Measurements from ENCODE around the gene TBC1D1. TPM values are rescaled to one million over a fixed set of nuclear protein-coding genes. Genes with fewer than 3 reads are reported as not detected.

Gene TBC1D1
- total RNA-seq, 1 experiment from 2014 or later, result 28.5 TPM

- H3K27me3 ChIP-seq (replicated peaks; ENCODE audit: control insufficient read depth, insufficient read depth, low read length), result no peaks in the 10 kb centered on the region
- no peak for DNase-seq
- BruUV-seq (replicated peaks), result no TSS peak
- no peaks in the 10 kb centered on the region for H3K4me1 ChIP-seq
- Mint-ChIP-seq H3K27me3 (ENCODE audit: insufficient read depth, unreplicated experiment) (no peaks in the 10 kb centered on the region), H3K9me3 (ENCODE audit: unreplicated experiment) (peaks cover 4% of the 10 kb centered on the region), H3K4me3 (ENCODE audit: unreplicated experiment) (no peak overlapping the region), H3K36me3 (ENCODE audit: insufficient read depth, unreplicated experiment) (no peaks in the 10 kb centered on the region), H3K4me1 (ENCODE audit: low read depth, unreplicated experiment) (peaks cover 6% of the 10 kb centered on the region), H3K27ac (ENCODE audit: unreplicated experiment) (no peak overlapping the region)
- TF ChIP-seq CTCF (IDR thresholded peaks at IDR 0.05; ENCODE audit: insufficient read depth in 1 of 2, low read depth in 1 of 2, low read length in 1 of 2, severe bottlenecking in 1 of 2, unreplicated experiment in 1 of 2), result no peak
- H3K4me3 ChIP-seq (ENCODE audit: low read depth, low read length), result no peak overlapping the region
- intact Hi-C loops (cut with micrococcal nuclease; ENCODE audit: unreplicated experiment), result no loop called here
- CTCF ChIA-PET, result interaction anchor here (1.3 kb wide), 1 partner anchor 9 kb away, joined by 6 read pairs; no protein-coding TSS in a partner anchor
- no peaks in the 10 kb centered on the region for H3K9me3 ChIP-seq
- H3K36me3 ChIP-seq (ENCODE audit: control insufficient read depth, insufficient read depth, low read length), result no peaks in the 10 kb centered on the region
- POLR2A ChIA-PET, result no interaction called here
These were observed 279.7 kb downstream of the TBC1D1 start for GRCh38 chr4:38170338-38171169.

GRCh38 chr4:38172078-38172477 is 281.2 kb downstream of the TBC1D1 start:
- Mint-ChIP-seq H3K4me3 (ENCODE audit: unreplicated experiment) (no peak overlapping the region), H3K36me3 (ENCODE audit: insufficient read depth, unreplicated experiment) (no peaks in the 10 kb centered on the region), H3K27me3 (ENCODE audit: insufficient read depth, unreplicated experiment) (no peaks in the 10 kb centered on the region), H3K4me1 (ENCODE audit: low read depth, unreplicated experiment) (peaks cover 6% of the 10 kb centered on the region), H3K9me3 (ENCODE audit: unreplicated experiment) (no peaks in the 10 kb centered on the region), H3K27ac (ENCODE audit: unreplicated experiment) (no peak overlapping the region)
- H3K27me3 ChIP-seq (replicated peaks; ENCODE audit: control insufficient read depth, insufficient read depth, low read length), result no peaks in the 10 kb centered on the region
- no peak overlapping the region for H3K4me3 ChIP-seq (ENCODE audit: low read depth, low read length)
- ChIA-PET POLR2A (no interaction called here), CTCF (no interaction called here)
- no peak for TF ChIP-seq CTCF (IDR thresholded peaks at IDR 0.05; ENCODE audit: insufficient read depth in 1 of 2, low read depth in 1 of 2, low read length in 1 of 2, severe bottlenecking in 1 of 2, unreplicated experiment in 1 of 2)
- H3K4me1 ChIP-seq, result no peaks in the 10 kb centered on the region
- H3K36me3 ChIP-seq (ENCODE audit: control insufficient read depth, insufficient read depth, low read length), result no peaks in the 10 kb centered on the region
- no TSS peak for BruUV-seq (replicated peaks)
- H3K9me3 ChIP-seq, result no peaks in the 10 kb centered on the region
- intact Hi-C loops (cut with micrococcal nuclease; ENCODE audit: unreplicated experiment), result no loop called here
- no peak for DNase-seq

GRCh38 chr4:38173935-38174518 is 283.1 kb downstream of the TBC1D1 start:
- ChIA-PET POLR2A (interaction anchor here (0.6 kb wide), 1 partner anchor 35 kb away, joined by 3 read pairs; no protein-coding TSS in a partner anchor), CTCF (interaction anchor here (1.2 kb wide), 1 partner anchor 105 kb away, joined by 5 read pairs; no protein-coding TSS in a partner anchor)
- no peaks in the 10 kb centered on the region for H3K27me3 ChIP-seq (replicated peaks; ENCODE audit: control insufficient read depth, insufficient read depth, low read length)
- no peaks in the 10 kb centered on the region for H3K27me3 Mint-ChIP-seq (ENCODE audit: insufficient read depth, unreplicated experiment)
- H3K4me1 Mint-ChIP-seq (ENCODE audit: low read depth, unreplicated experiment), result peaks cover 6% of the 10 kb centered on the region
- intact Hi-C loops (cut with micrococcal nuclease; ENCODE audit: unreplicated experiment), result no loop called here
- no peak overlapping the region for H3K27ac Mint-ChIP-seq (ENCODE audit: unreplicated experiment)
- DNase-seq, result no peak
- H3K4me1 ChIP-seq, result no peaks in the 10 kb centered on the region
- H3K9me3 ChIP-seq, result no peaks in the 10 kb centered on the region
- no peak overlapping the region for H3K4me3 Mint-ChIP-seq (ENCODE audit: unreplicated experiment)
- H3K9me3 Mint-ChIP-seq (ENCODE audit: unreplicated experiment), result no peaks in the 10 kb centered on the region
- no TSS peak for BruUV-seq (replicated peaks)
- no peaks in the 10 kb centered on the region for H3K36me3 Mint-ChIP-seq (ENCODE audit: insufficient read depth, unreplicated experiment)
- no peak for TF ChIP-seq CTCF (IDR thresholded peaks at IDR 0.05; ENCODE audit: insufficient read depth in 1 of 2, low read depth in 1 of 2, low read length in 1 of 2, severe bottlenecking in 1 of 2, unreplicated experiment in 1 of 2)
- H3K36me3 ChIP-seq (ENCODE audit: control insufficient read depth, insufficient read depth, low read length), result no peaks in the 10 kb centered on the region
- H3K4me3 ChIP-seq (ENCODE audit: low read depth, low read length), result no peak overlapping the region

Data from Caco-2 (cell line).